Endothelial cell of umbilical vein (primary cell): ENCODE results near the gene TCIRG1. TPM values are rescaled to one million over a fixed set of nuclear protein-coding genes. Genes with fewer than 3 reads are reported as not detected.

ENCODE experiments used
- BruUV-seq: library from RNA; stranded (reverse); fragments of 400-500 nt; replicated peaks from 2 replicates; lab custom pipeline; 2021; lab: Mats Ljungman, UMichigan
- CTCF ChIA-PET: fragments of 300-600, 350-600 bp; sonication (Branson Sonifier 250); formaldehyde crosslinking; loops from one replicate; lab custom pipeline; 2021; ENCODE audit warnings: antibody characterized with exemption, inconsistent platforms; lab: Charles Lee
- POLR2A ChIA-PET: fragments of 300-600, 350-600 bp; sonication (Branson Sonifier 250); formaldehyde crosslinking; loops from one replicate; lab custom pipeline; 2021; ENCODE audit warnings: antibody characterized with exemption, inconsistent platforms; lab: Charles Lee
- DNase-seq: peaks from one replicate; pipeline ENCODE4 v3.0.0-alpha.2; 2011; ENCODE audit warnings: low read depth, low spot score
- FAIRE-seq: peaks from 2 replicates; lab custom pipeline; 2011; peaks lifted over from hg19 to GRCh38; lab: Jason Lieb, UNC
- H2AFZ ChIP-seq: 2 replicates; pipeline ENCODE4 v1.6.0; 2012; ENCODE audit warnings: low read depth, low read length, control low read depth, inconsistent platforms
- H3K27ac ChIP-seq: 2 replicates; pipeline ENCODE4 v1.5.1; 2011; ENCODE audit warnings: low read depth, mild to moderate bottlenecking, control low read depth, low read length, moderate library complexity; ENCODE audit not compliant: insufficient read depth
- H3K27me3 ChIP-seq, 2 experiments: 2 replicates each; pipeline versions ENCODE4 v1.6.0 to v1.6.1; 2011; ENCODE audit warnings: low read length in 2 of 2, mixed read lengths in 1 of 2; ENCODE audit not compliant: control insufficient read depth in 2 of 2, insufficient read depth in 2 of 2
- H3K36me3 ChIP-seq, 2 experiments: 2 replicates in 1 of 2; 3 replicates in 1 of 2; pipeline ENCODE4 v1.5.1; 2011; ENCODE audit warnings: low read length in 2 of 2, mild to moderate bottlenecking in 1 of 2, moderate library complexity in 1 of 2; ENCODE audit not compliant: control insufficient read depth in 2 of 2, insufficient read depth in 2 of 2; ENCODE audit errors: extremely low read depth in 1 of 2
- H3K4me1 ChIP-seq: 3 replicates; pipeline ENCODE4 v1.5.1; 2011; ENCODE audit warnings: mild to moderate bottlenecking, low read length; ENCODE audit not compliant: control insufficient read depth, insufficient read depth; ENCODE audit errors: extremely low read depth
- H3K4me2 ChIP-seq: 2 replicates; pipeline ENCODE4 v1.6.1; 2011; ENCODE audit warnings: low read length, control low read depth, mixed read lengths; ENCODE audit not compliant: insufficient read depth
- H3K4me3 ChIP-seq, 3 experiments: fragments of 200-600 bp in 1 of 3; sonication (generic), shearing (Covaris generic) in 1 of 3; replicated peaks in 1 of 3; 2 replicates each; pipeline ENCODE4 v1.5.1; 2011 to 2016; ENCODE audit warnings: control low read depth in 3 of 3, low read length in 3 of 3, mild to moderate bottlenecking in 2 of 3, inconsistent platforms in 1 of 3, low read depth in 1 of 3, moderate library complexity in 1 of 3; ENCODE audit not compliant: insufficient read depth in 1 of 3
- H3K79me2 ChIP-seq: 2 replicates; pipeline ENCODE4 v1.6.0; 2012; ENCODE audit warnings: low read length, inconsistent platforms; ENCODE audit not compliant: control insufficient read depth, insufficient read depth
- H3K9ac ChIP-seq: replicated peaks from 2 replicates; pipeline ENCODE3; 2011; ENCODE audit warnings: low read length, control low read depth; ENCODE audit not compliant: insufficient read depth; ENCODE audit errors: extremely low read depth
- H3K9me1 ChIP-seq: replicated peaks from 3 replicates; pipeline ENCODE4 v1.6.0; 2011; ENCODE audit warnings: mild to moderate bottlenecking, low read length; ENCODE audit not compliant: control insufficient read depth, insufficient read depth; ENCODE audit errors: extremely low read depth
- H3K9me3 ChIP-seq: replicated peaks from 2 replicates; pipeline ENCODE4 v1.5.1; 2012; ENCODE audit warnings: low read length, inconsistent platforms; ENCODE audit not compliant: control insufficient read depth, insufficient read depth
- H4K20me1 ChIP-seq: replicated peaks from 2 replicates; pipeline ENCODE3; 2011; ENCODE audit warnings: mild to moderate bottlenecking, low read length; ENCODE audit not compliant: control insufficient read depth, insufficient read depth; ENCODE audit errors: extremely low read depth
- CTCF ChIP-seq, 2 donors: IDR thresholded peaks; 1 replicate in 1 of 2; 2 replicates in 1 of 2; pipeline ENCODE4 v1.5.1; 2011; ENCODE audit warnings: low read length in 2 of 2, mild to moderate bottlenecking in 2 of 2, moderate library complexity in 2 of 2, control low read depth in 1 of 2, inconsistent platforms in 1 of 2, low read depth in 1 of 2; ENCODE audit not compliant: insufficient read depth in 1 of 2; ENCODE audit errors: extremely low read depth in 1 of 2
- EZH2 ChIP-seq: IDR thresholded peaks from 2 replicates; pipeline ENCODE4 v1.6.1; 2012; ENCODE audit warnings: borderline replicate concordance, low read depth, mild to moderate bottlenecking, moderate library complexity, low read length, inconsistent platforms; ENCODE audit not compliant: severe bottlenecking
- FOS ChIP-seq: IDR thresholded peaks from 2 replicates; pipeline ENCODE4 v1.6.1; 2011; ENCODE audit warnings: mild to moderate bottlenecking, low read length, moderate library complexity, borderline replicate concordance; ENCODE audit not compliant: insufficient read depth
- GATA2 ChIP-seq: IDR thresholded peaks from 2 replicates; pipeline ENCODE4 v1.7.0; 2011; ENCODE audit warnings: low read depth, mild to moderate bottlenecking, moderate library complexity, mixed read lengths, low read length; ENCODE audit not compliant: insufficient read length, insufficient read depth
- JUN ChIP-seq: IDR thresholded peaks from 2 replicates; pipeline ENCODE4 v1.6.1; 2011; ENCODE audit warnings: borderline replicate concordance, low read depth; ENCODE audit not compliant: insufficient read length, insufficient read depth
- MAX ChIP-seq: IDR thresholded peaks from 2 replicates; pipeline ENCODE4 v1.6.1; 2011; ENCODE audit not compliant: insufficient read depth, insufficient read length
- MYC ChIP-seq: IDR thresholded peaks from one replicate; pipeline ENCODE4 v1.6.1; 2011; ENCODE audit warnings: mild to moderate bottlenecking, low read depth, low read length
- POLR2A ChIP-seq: IDR thresholded peaks from 2 replicates; pipeline ENCODE4 v1.6.1; 2012; ENCODE audit warnings: low read depth, mild to moderate bottlenecking, control low read depth, low read length
- POLR2AphosphoS5 ChIP-seq: IDR thresholded peaks from 2 replicates; pipeline ENCODE4 v1.6.1; 2012; ENCODE audit warnings: low read depth, mild to moderate bottlenecking, control low read depth, low read length, moderate library complexity; ENCODE audit not compliant: insufficient read depth
- dilution Hi-C: fragments of 300-500 bp; cut with MboI; formaldehyde crosslinking; loops from one replicate; pipeline ENCODE4 v1.15.0; 2019; ENCODE audit warnings: low sequenced_read_pairs; ENCODE audit not compliant: extremely low pct_ligation_motif_present
- intact Hi-C: fragments of 100-400 bp; cut with micrococcal nuclease; formaldehyde crosslinking; loops from one replicate; pipeline ENCODE4 v1.10.0; 2022
- polyA plus RNA-seq, 4 experiments: library from polyadenylated mRNA; depleted of rRNA in 3 of 4; stranded (reverse) in 3 of 4; unstranded in 1 of 4; fragments of >200 nt; gene quantifications; 2 replicates each; pipeline versions ENCODE4 v1.2.1 to v1.2.3, GENCODE V29; 2011 to 2012; ENCODE audit warnings: missing spikeins in 1 of 4
- total RNA-seq: library from RNA; stranded (reverse); gene quantifications from 2 replicates; pipeline ENCODE4 v1.2.3, GENCODE V29; 2021

Gene TCIRG1
- total and polyA plus RNA-seq, 2 donors (not counting 3 experiments of a cell fraction or from before 2014, with no cell fraction given) = 134 to 183 TPM

GRCh38 chr11:68016161-68016903 lies 22.5 kb upstream of the TCIRG1 start:
- DNase-seq = no peak
- dilution Hi-C loops = no loop called here
- H4K20me1 ChIP-seq = no peaks in the 10 kb centered on the region
- no peak overlapping the region for H3K9ac ChIP-seq
- intact Hi-C loops = no loop called here
- H3K4me3 ChIP-seq = no peak overlapping the region
- FAIRE-seq = no peak
- H3K27ac ChIP-seq = no peak overlapping the region
- CTCF ChIA-PET = no interaction called here
- TF ChIP-seq MYC = no peak
- TF ChIP-seq EZH2 = no peak
- no peak for TF ChIP-seq POLR2A
- no peak for TF ChIP-seq FOS
- no peak for TF ChIP-seq MAX
- no peak for TF ChIP-seq POLR2AphosphoS5
- TF ChIP-seq CTCF (IDR thresholded peaks at IDR 0.05; ENCODE audit: extremely low read depth in 1 of 2, insufficient read depth in 1 of 2, low read depth in 1 of 2, low read length in 2 of 2) = no peak
- TF ChIP-seq JUN = no peak
- TF ChIP-seq GATA2 = no peak
- peaks cover 7% of the 10 kb centered on the region for H3K4me1 ChIP-seq
- no peaks in the 10 kb centered on the region for H3K79me2 ChIP-seq
- POLR2A ChIA-PET = no interaction called here
- H3K4me2 ChIP-seq = no peak overlapping the region
- H2AFZ ChIP-seq = no peak overlapping the region
- H3K9me3 ChIP-seq = no peaks in the 10 kb centered on the region
- no TSS peak for BruUV-seq
- H3K27me3 ChIP-seq = no peaks in the 10 kb centered on the region
- H3K36me3 ChIP-seq = no peaks in the 10 kb centered on the region
- no peaks in the 10 kb centered on the region for H3K9me1 ChIP-seq
